ENCODE data around the gene MAP2K3.

DNA sequence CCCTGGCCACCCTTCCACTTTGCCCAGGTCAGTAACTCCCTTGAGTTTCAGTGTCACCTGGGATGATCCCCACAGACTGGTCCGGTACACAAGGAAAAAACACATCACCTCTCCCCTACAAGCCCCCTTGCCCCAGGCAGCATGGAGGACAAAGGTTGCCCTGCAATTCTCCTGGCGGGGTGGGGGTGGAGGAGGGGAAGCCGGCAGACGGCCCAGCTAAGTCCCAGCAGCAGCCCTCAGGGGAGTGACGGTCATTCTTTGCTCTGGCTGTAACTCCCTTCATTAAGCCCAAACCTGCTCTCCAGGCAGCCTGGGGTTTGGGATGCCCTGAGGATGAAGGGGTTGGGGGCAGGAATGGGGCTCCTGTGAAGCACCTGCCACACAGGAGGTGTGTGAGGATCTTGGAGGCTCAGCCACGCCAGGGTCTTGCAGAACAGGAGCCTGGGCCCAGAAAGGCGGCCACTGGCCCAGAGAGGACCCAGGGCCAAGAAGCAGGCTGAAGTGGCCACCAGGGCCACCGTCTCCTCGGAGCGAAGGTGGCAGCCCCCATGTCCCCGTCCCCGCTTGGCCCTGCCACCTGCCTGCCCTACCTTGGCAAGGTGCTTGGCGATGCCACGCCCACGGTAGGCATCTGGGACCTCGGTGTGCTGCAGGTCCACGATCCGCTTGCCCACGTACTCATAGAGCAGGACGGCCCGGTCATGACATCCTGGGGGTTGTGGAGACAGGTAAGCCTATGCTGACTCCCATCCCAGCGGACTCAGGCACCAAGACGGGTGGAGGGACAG is 40.8 kb upstream of the MAP2K3 start:
- TF ChIP-seq POLR2A (IDR thresholded peaks at IDR 0.05; ENCODE audit: low read depth, low read length): no peak
- no peak for TF ChIP-seq POLR2AphosphoS5 (IDR thresholded peaks at IDR 0.05; ENCODE audit: low read depth, low read length)

All from GM12891 (cell line).